HL-60/S4 treated with retinoic acid at 250 ng/mL for 4 days and 3 days (cell line): Measurements from ENCODE around the gene SMTNL1.

Experiments used
- in situ Hi-C: fragments of 300-500 bp; cut with MboI; formaldehyde crosslinking; loops from 2 replicates; pipeline ENCODE4 v1.7.0; 2022; ENCODE audit warnings: low sequenced_read_pairs

Gene SMTNL1

DNA sequence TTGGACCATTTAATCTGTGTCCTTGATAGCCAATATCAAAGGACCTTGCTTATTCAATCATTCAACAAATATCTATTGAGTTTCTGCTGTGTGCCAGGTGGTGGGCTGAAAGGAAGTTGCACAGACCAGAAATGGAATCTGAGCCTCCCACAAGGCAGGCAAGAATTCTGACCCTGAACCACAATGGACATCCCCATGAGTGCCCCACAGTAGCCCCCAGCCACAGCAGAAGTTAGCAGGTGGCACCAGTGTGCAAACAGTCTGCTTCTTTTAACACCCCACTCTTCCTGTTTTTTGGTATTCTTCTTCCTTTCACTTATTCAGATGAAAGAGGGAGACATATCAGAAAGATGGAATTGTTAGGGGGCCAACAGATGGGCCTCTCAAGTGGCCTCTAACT lies 47.9 kb downstream of the SMTNL1 start:
- in situ Hi-C loops: no loop called here

DNA sequence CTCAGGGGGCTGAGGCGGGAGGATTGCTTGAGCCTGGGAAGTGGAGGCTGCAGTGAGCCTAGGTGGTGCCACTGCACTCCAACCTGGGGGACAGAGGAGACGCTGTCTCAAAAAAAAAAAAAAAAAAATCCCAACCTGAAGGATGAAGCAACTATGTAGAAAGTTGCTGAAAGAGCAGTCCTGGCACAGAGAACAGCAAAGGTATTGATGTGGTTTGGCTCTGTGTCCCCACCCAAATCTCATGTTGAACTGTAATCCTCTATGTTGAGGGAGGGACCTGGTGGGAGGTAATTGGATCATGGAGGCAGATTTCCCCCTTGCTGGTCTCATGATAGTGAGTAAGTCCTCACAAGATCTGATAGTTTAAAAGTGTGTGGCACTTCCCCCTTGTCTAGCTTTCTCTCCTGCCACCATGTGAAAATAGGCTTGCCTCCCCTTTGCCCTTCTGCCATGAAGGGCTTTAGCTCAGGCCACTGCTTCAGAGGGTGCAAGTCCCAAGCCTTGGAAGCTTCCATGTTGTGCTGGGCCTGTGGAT lies 49.4 kb downstream of the SMTNL1 start:
- in situ Hi-C loops: no loop called here

DNA sequence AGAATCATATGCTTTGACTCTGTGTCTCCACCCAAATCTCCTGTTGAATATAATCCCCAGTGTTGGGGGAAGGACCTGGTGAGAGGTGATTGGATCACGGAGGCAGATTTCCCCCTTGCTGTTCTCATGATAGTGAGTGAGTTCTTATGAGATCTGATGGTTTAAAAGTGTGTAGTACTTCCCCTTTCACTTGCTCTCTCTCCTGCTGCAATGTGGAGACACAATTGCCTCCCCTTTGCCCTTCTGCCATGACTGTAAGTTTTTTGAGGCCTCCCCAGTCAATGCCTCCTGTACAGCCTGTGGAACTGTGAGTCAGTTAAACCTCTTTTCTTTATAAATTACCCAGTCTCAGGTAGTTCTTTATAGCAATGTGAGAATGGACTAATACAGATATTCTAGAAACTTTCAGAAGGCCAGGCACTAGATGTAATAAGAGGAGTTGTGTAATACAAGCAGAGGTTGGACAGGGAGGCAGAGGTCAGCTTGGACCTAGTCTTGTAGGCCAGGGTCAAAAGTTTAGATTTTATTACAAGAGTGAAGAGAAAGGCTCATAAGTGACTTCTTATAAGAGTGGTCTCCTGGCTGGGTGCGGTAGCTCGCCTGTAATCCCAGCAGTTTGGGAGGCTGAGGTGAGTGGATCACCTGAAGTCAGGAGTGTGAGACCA lies 50.8 kb downstream of the SMTNL1 start:
- in situ Hi-C loops: no loop called here

DNA sequence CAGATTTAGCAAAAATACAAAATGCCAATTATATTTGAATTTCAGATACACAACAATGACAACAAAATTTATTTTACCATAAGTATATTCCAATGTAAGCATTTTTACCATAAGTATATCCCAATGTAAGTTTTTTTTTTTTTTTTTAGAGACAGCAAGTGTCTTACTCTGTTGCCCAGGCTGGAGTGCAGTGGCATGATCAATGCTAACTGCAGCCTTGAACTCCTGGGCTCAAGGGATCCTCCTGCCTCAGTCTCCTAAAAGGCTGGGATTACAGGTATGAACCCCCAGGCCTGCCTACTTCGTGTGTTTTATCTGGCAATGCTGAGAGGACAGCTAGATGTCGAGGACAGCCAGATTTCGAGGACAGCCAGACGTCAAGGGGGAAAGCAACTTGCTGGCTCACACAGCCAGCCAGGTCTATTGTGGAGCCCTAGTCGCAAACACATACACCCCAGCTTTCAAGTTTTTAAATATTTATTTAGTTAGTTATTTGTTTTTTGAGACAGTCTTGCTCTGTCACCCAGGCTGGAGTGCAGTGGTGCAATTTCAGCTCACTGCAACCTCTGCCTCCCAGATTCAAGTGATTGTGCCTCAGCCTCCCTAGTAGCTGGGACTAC lies 59.0 kb downstream of the SMTNL1 start:
- in situ Hi-C loops: no loop called here

DNA sequence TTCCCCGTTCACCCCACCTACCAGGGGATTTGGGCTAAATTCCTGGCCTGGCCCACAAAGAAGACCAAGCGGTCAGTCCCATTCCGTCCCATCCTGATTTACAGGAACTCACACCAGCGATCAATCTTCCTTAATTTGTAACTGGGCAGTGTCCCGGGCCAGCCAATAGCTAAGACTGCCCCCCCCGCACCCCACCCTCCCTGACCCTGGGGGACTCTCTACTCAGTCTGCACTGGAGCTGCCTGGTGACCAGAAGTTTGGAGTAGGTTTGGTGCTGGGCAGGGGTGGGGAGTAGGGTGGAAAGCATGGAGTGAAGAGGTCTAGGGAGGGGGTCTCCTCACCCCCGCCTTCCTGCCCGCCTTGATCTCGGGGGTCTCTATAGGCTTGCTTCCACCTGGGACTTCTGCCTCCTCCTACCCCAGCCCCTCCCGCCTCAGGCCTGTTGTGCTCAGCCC lies 60.1 kb downstream of the SMTNL1 start, which contains the start of gene SERPING1:
Gene SERPING1, plus strand, starts transcription at position 225 of the 455 bp plus-strand sequence. CDS start 586 bp downstream, outside the sequence.
- in situ Hi-C loops: no loop called here

DNA sequence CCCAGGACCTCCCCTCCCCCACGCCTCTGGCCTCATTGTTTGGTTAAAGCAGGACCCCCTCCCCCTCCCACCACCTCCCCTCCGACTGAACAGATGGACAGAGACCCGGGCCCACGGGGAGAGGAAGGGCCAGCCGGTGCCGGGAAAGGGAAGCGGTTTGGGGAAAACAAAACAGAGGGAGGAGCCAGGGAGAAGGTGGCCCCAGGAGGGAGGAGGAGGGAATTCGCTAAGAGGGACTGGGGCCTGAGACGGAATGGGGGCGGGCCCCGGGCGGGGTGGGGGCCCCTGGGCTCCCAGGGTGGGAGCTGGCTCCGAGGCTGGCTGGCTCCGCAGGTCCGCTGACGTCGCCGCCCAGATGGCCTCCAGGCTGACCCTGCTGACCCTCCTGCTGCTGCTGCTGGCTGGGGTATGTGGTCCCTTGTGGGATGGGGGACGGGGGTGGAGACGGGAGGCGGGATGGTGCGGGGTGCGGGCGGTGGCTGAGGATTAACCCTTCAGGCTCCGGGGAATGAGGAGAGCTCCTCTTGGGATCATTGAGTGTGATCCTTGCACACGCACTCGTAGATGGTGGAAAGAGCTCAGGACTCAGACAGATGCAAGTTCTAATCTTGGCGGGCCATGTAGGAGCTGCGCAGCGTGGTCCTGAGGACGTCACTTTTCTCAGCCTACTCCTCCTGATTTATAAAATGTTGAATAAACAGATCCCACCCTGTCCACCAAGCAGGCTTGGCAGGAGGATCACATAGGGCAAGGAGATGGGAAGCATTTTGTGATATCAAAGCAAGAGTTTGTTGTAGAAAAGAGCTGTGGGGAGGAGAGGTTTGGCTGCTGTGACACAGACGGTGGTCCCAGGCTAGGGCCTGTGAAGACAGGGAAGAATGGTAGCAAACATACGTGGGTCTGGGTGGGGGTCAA lies 60.8 kb downstream of the SMTNL1 start:
- in situ Hi-C loops: no loop called here

DNA sequence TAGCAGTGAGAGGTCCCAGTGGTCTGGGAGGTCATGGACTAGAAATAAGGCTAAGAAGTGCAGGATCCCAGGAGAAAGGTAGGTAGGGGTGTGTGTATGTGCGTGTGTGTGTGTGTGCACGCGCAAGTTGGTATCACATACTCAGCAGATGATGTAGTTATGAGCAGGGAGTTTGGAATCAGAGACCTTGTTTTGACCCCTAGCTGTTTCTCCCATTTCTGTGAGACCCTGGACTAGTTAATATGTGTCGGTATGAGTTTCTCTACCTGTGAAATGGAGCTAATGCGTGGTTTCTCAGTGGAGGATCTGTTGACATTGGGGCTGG lies 61.4 kb downstream of the SMTNL1 start:
- in situ Hi-C loops: no loop called here

DNA sequence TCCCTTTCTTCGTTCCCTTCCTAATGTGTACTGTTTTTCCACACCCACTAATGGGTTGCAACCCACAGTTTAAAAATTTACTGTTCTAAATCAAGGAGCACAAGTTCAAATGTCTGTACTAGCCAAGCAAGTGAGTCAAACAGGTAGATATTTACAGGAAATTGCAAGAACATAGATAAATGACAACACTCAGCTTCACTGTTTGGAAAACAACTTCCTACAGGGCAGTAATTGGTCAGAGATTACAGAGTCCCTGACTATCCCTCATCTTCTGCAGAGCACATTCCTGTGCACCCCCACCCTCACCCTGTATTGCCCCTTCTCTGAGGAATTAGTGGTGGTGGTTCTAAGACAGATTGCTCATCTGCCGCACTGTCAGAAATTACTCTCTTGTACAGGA lies 62.0 kb downstream of the SMTNL1 start:
- in situ Hi-C loops: no loop called here
